HG02970 (cell line): ENCODE measurements around the gene FOLR2.

Experiments used
- ATAC-seq: cut with Tn5 transposase; IDR thresholded peaks from one replicate; pipeline ENCODE4 v1.9.1; 2021; ENCODE audit warnings: mild to moderate bottlenecking, moderate library complexity, moderate number of reproducible peaks; ENCODE audit not compliant: unreplicated experiment, low FRiP score

Gene FOLR2

GRCh38 chr11:72229336-72229924 lies 12.8 kb downstream of the FOLR2 start:
- no peak for ATAC-seq

GRCh38 chr11:72229925-72230763 lies 13.6 kb downstream of the FOLR2 start:
- no peak for ATAC-seq

- ATAC-seq: no peak
These were observed 14.3 kb downstream of the FOLR2 start for GRCh38 chr11:72230764-72231365.

- no peak for ATAC-seq
These were observed 15.0 kb downstream of the FOLR2 start for GRCh38 chr11:72231396-72232259.

GRCh38 chr11:72232260-72233055 lies 15.9 kb downstream of the FOLR2 start:
- no peak for ATAC-seq

GRCh38 chr11:72233056-72233772 lies 16.6 kb downstream of the FOLR2 start:
- no peak for ATAC-seq

GRCh38 chr11:72233773-72234513 lies 17.3 kb downstream of the FOLR2 start:
- no peak for ATAC-seq

- no peak for ATAC-seq
These were observed 17.9 kb downstream of the FOLR2 start for GRCh38 chr11:72234514-72234830.

GRCh38 chr11:72234920-72235319 lies 18.3 kb downstream of the FOLR2 start:
- ATAC-seq: no peak

GRCh38 chr11:72235351-72236057 lies 18.9 kb downstream of the FOLR2 start:
- ATAC-seq: no peak

- no peak for ATAC-seq
These were observed 19.6 kb downstream of the FOLR2 start for GRCh38 chr11:72236083-72236697.

GRCh38 chr11:72236774-72237111 lies 20.1 kb downstream of the FOLR2 start:
- no peak for ATAC-seq

- ATAC-seq: no peak
These were observed 20.7 kb downstream of the FOLR2 start for GRCh38 chr11:72237112-72237931.

- ATAC-seq: no peak
These were observed 21.5 kb downstream of the FOLR2 start for GRCh38 chr11:72238040-72238450.

- no peak for ATAC-seq
These were observed 22.1 kb downstream of the FOLR2 start for GRCh38 chr11:72238492-72239312.

GRCh38 chr11:72239313-72239848 lies 22.8 kb downstream of the FOLR2 start:
- no peak for ATAC-seq
